ENCODE results near the gene SLC2A13. TPM values are rescaled to one million over a fixed set of nuclear protein-coding genes. Genes with fewer than 3 reads are reported as not detected.

Gene SLC2A13
- total RNA-seq, 2 donors from 2014 or later = 10.3 to 12.9 TPM

DNA sequence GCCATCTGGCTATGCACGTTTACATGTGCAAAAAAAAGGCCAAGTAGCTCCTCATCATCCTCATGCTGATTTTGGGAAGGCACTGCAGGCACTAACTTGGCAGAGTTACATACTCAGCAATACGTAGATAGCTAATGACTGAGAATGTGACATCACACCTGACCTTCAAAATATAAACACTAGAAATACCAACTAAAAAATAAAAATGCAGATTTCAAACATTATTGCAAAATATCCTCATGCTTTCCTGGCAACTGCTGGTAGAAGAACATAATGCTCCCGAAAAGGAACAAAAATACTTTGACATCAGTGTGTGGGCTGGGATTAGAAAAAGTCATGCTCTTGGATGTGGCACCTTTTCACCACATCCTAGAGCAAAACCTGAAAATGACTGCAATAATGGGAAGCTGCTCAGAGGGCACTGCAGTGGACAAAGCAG lies 333.0 kb downstream of the SLC2A13 start:
- H3K27me3 Mint-ChIP-seq (ENCODE audit: insufficient read depth) = no peaks in the 10 kb centered on the region
- TF ChIP-seq, protein P1, sequence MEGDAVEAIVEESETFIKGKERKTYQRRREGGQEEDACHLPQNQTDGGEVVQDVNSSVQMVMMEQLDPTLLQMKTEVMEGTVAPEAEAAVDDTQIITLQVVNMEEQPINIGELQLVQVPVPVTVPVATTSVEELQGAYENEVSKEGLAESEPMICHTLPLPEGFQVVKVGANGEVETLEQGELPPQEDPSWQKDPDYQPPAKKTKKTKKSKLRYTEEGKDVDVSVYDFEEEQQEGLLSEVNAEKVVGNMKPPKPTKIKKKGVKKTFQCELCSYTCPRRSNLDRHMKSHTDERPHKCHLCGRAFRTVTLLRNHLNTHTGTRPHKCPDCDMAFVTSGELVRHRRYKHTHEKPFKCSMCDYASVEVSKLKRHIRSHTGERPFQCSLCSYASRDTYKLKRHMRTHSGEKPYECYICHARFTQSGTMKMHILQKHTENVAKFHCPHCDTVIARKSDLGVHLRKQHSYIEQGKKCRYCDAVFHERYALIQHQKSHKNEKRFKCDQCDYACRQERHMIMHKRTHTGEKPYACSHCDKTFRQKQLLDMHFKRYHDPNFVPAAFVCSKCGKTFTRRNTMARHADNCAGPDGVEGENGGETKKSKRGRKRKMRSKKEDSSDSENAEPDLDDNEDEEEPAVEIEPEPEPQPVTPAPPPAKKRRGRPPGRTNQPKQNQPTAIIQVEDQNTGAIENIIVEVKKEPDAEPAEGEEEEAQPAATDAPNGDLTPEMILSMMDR (conservative IDR thresholded peaks at IDR 0.05) = no peak
- Histone ChIP-seq H3K27me3 (ENCODE audit: control insufficient read depth, insufficient read depth, low read length, poor library complexity, severe bottlenecking) (no peaks in the 10 kb centered on the region), H3K36me3 (ENCODE audit: control insufficient read depth, insufficient read depth, low read length) (no peaks in the 10 kb centered on the region), H3K9ac (ENCODE audit: extremely low read depth, low read length, poor library complexity, severe bottlenecking) (no peak overlapping the region), H3K9me3 (ENCODE audit: control insufficient read depth, low read length) (no peaks in the 10 kb centered on the region), H3K27ac (ENCODE audit: low read depth, low read length) (no peak overlapping the region), H3K4me1 (ENCODE audit: control insufficient read depth, insufficient read depth, low read length) (no peaks in the 10 kb centered on the region), H3K4me3 (ENCODE audit: low read length) (no peak overlapping the region)
- DNase-seq = no peak
- no peak overlapping the region for H3K27ac Mint-ChIP-seq
- H3K36me3 Mint-ChIP-seq (ENCODE audit: low read depth) = no peaks in the 10 kb centered on the region
- no peak overlapping the region for H3K4me3 Mint-ChIP-seq
- 79 to 86% methylated on average over 3 of the region's 3 CpGs for WGBS, 2 experiments (ENCODE audit: insufficient coverage in 1 of 2, insufficient read length in 1 of 2)
- H3K4me1 Mint-ChIP-seq = no peaks in the 10 kb centered on the region
- no peaks in the 10 kb centered on the region for H3K9me3 Mint-ChIP-seq

GRCh38 chr12:39771456-39771855 lies 334.4 kb downstream of the SLC2A13 start:
- H3K27ac Mint-ChIP-seq = no peak overlapping the region
- H3K4me1 Mint-ChIP-seq = no peaks in the 10 kb centered on the region
- 90 to 100% methylated on average over 1 of the region's 1 CpG for WGBS, 2 experiments (ENCODE audit: insufficient coverage in 1 of 2, insufficient read length in 1 of 2)

DNA sequence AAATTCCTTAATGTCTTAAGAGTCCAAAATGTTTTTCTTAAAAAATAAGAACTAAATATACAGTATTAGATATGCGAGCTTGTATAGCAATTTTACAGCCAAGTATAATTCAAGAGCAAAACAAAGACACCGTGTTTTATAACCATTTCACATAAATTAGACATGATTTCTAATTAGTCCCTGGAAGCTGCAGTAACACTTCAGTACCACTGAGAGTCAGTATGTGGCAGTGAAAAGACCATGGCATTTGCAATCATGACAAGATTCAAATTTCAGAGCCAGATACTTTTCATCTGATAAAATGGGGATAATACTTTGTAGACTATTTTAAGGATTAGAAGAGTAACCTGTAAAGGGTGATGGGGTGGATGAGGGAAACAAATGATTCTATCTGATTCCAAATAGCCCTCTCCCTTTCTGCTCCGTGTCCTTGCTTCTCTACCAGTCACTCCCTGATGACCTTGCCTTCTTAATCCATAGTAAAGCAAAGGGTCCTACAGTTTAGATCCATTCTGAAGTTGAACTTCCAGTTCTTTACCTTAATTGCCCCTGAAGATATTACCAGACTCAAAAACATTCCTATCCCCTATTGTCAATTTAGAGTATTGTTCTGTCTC lies 340.8 kb downstream of the SLC2A13 start:
- no peaks in the 10 kb centered on the region for H3K27me3 ChIP-seq (ENCODE audit: control insufficient read depth, insufficient read depth, low read length, poor library complexity, severe bottlenecking)
- DNase-seq = no peak
- TF ChIP-seq, protein P1 (conservative IDR thresholded peaks at IDR 0.05) = peak; percentile 90
- Mint-ChIP-seq H3K9me3 (peaks cover 1% of the 10 kb centered on the region), H3K27ac (no peak overlapping the region), H3K4me1 (peaks cover 8% of the 10 kb centered on the region), H3K27me3 (ENCODE audit: insufficient read depth) (no peaks in the 10 kb centered on the region), H3K36me3 (ENCODE audit: low read depth) (no peaks in the 10 kb centered on the region), H3K4me3 (no peak overlapping the region)
- no peak overlapping the region for H3K27ac ChIP-seq (ENCODE audit: low read depth, low read length)
- H3K36me3 ChIP-seq (ENCODE audit: control insufficient read depth, insufficient read depth, low read length) = no peaks in the 10 kb centered on the region
- H3K4me3 ChIP-seq (ENCODE audit: low read length) = no peak overlapping the region
- no peaks in the 10 kb centered on the region for H3K9me3 ChIP-seq (ENCODE audit: control insufficient read depth, low read length)
- no peaks in the 10 kb centered on the region for H3K4me1 ChIP-seq (ENCODE audit: control insufficient read depth, insufficient read depth, low read length)
- no peak overlapping the region for H3K9ac ChIP-seq (ENCODE audit: extremely low read depth, low read length, poor library complexity, severe bottlenecking)
- 72 to 100% methylated on average over 1 to 3 of the region's 3 CpGs for WGBS, 2 experiments (ENCODE audit: insufficient coverage in 1 of 2, insufficient read length in 1 of 2)

More at GRCh38 chr12:39771456-39771855, 334.4 kb downstream of the SLC2A13 start:
- Mint-ChIP-seq H3K27me3 (ENCODE audit: insufficient read depth) (no peaks in the 10 kb centered on the region), H3K4me3 (no peak overlapping the region), H3K36me3 (ENCODE audit: low read depth) (no peaks in the 10 kb centered on the region), H3K9me3 (peaks cover 1% of the 10 kb centered on the region)
- Histone ChIP-seq H3K36me3 (ENCODE audit: control insufficient read depth, insufficient read depth, low read length) (no peaks in the 10 kb centered on the region), H3K27ac (ENCODE audit: low read depth, low read length) (no peak overlapping the region), H3K27me3 (ENCODE audit: control insufficient read depth, insufficient read depth, low read length, poor library complexity, severe bottlenecking) (no peaks in the 10 kb centered on the region), H3K9me3 (ENCODE audit: control insufficient read depth, low read length) (no peaks in the 10 kb centered on the region), H3K9ac (ENCODE audit: extremely low read depth, low read length, poor library complexity, severe bottlenecking) (no peak overlapping the region), H3K4me1 (ENCODE audit: control insufficient read depth, insufficient read depth, low read length) (no peaks in the 10 kb centered on the region), H3K4me3 (ENCODE audit: low read length) (no peak overlapping the region)
- TF ChIP-seq, protein P1 (conservative IDR thresholded peaks at IDR 0.05) = no peak
- DNase-seq = no peak
